ENCODE measurements around the gene KIF26B.

The KIF26B gene

DNA sequence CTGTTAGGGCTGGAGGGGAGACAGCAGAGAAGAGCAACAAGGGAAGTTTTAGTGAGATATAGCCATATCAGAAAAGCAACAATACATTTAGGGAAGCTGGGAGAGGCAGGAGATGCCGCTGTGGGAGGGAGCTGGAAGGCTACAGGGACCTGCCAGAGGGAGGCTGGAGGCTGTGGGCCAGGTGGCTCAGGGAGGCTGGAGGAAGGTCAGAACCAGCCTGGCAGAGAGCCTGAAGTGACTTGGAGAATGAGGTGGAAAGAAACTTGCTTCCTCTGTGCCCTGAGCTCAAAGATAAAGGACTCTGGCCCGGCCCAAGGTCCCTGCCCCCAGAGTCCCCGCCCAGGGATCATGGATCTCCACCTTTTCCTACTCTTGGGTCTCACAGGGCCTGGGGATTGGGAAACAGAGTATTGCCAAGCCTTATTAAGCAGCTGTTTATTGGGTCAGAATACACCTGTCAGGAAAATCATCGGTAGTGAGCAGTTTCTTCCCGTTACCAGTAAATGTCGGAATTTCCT, 85.9 kb downstream of the KIF26B start:
- TF ChIP-seq, protein P1, sequence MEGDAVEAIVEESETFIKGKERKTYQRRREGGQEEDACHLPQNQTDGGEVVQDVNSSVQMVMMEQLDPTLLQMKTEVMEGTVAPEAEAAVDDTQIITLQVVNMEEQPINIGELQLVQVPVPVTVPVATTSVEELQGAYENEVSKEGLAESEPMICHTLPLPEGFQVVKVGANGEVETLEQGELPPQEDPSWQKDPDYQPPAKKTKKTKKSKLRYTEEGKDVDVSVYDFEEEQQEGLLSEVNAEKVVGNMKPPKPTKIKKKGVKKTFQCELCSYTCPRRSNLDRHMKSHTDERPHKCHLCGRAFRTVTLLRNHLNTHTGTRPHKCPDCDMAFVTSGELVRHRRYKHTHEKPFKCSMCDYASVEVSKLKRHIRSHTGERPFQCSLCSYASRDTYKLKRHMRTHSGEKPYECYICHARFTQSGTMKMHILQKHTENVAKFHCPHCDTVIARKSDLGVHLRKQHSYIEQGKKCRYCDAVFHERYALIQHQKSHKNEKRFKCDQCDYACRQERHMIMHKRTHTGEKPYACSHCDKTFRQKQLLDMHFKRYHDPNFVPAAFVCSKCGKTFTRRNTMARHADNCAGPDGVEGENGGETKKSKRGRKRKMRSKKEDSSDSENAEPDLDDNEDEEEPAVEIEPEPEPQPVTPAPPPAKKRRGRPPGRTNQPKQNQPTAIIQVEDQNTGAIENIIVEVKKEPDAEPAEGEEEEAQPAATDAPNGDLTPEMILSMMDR (IDR thresholded peaks at IDR 0.05; ENCODE audit: control insufficient read depth, insufficient read depth, low read depth, low read length, missing control alignments) = no peak
- H3K4me3 ChIP-seq (ENCODE audit: control insufficient read depth, low read depth, low read length) = no peak overlapping the region

DNA sequence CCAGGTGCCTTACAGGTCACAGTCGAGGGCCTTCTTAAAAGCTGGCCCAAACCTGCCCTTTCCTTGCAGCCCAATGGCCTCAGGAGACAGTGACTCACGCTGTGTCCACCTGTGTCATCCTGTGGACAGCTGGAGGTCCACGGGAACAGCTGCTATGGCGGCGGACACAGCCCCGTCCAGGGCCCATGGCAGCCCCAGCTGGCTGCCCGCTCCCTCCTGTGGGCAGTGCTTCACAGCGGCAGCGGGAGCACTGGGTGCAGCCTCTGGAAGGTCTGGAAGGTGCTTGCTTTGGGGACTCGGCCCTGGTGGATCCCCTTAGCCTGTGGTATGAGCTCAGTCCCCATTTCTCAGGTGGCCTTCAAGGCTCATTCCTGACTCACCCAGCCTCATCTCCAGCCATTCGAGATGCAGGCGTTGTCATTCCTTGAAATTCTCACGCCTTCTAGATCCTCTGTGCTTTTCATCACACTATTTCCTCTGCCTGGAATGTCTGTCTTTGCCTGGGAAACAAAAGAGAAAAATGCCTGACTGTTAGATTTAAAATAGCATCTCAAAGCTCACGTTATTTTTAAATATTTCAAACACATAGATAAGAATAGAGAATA, 86.8 kb downstream of the KIF26B start:
- TF ChIP-seq, protein P1 (IDR thresholded peaks at IDR 0.05; ENCODE audit: control insufficient read depth, insufficient read depth, low read depth, low read length, missing control alignments) = no peak
- no peak overlapping the region for H3K4me3 ChIP-seq (ENCODE audit: control insufficient read depth, low read depth, low read length)
- no peak for DNase-seq (ENCODE audit: low read depth)

More for the DNA sequence above, 85.9 kb downstream of the KIF26B start:
- no peak for DNase-seq (ENCODE audit: low read depth)

DNA sequence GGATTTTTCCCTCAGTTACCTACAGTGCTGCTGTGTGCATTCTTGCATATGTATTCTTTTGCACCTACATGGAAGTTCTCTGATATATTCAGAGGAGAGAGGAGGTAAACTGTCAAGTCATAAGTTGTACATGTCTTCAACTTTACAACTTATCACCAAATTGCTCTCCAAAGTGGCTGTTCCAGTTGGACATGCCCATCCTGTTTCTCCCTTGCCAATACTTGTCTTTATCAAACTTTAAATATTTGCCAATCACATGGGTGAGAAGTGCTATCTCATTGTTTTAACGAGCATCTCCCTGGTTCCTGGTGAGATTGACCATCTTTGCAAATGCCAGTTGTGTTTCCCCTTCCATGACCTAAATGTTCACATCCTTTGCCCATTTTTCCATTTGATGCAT, 88.2 kb downstream of the KIF26B start:
- TF ChIP-seq, protein P1 (IDR thresholded peaks at IDR 0.05; ENCODE audit: control insufficient read depth, insufficient read depth, low read depth, low read length, missing control alignments) = no peak
- H3K4me3 ChIP-seq (ENCODE audit: control insufficient read depth, low read depth, low read length) = no peak overlapping the region
- no peak for DNase-seq (ENCODE audit: low read depth)

DNA sequence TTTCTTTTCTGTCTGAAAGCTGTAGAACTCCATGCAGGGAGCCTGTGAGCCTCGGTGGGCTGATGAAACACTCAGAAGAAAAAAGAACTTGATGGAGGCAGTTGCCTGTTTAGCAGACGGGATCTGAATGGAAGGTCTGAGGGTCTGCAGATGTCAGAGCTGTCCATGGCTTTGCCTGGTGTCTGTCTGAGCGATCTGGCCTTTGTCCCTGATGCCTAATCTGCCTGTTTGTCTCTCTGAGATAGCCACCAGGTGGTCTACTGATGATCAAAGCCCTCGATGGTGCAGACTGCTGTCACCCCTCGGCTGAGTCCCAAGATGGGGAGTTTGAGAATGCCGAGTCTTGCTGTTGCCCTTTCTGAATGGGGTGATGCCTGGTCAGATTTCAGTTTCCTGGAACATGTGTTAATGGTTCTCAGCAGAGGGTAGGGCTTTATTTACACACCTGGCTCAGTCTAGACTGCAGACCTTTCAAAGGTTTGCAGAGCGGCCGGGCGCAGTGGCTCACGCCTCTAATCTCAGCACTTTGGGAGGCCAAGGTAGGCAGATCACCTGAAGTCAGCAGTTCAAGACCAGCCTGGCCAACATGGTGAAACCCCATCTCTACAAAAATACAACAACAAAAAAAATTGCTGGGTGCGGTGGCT, 90.4 kb downstream of the KIF26B start:
- DNase-seq (ENCODE audit: low read depth) = no peak
- TF ChIP-seq, protein P1 (IDR thresholded peaks at IDR 0.05; ENCODE audit: control insufficient read depth, insufficient read depth, low read depth, low read length, missing control alignments) = no peak
- no peak overlapping the region for H3K4me3 ChIP-seq (ENCODE audit: control insufficient read depth, low read depth, low read length)

DNA sequence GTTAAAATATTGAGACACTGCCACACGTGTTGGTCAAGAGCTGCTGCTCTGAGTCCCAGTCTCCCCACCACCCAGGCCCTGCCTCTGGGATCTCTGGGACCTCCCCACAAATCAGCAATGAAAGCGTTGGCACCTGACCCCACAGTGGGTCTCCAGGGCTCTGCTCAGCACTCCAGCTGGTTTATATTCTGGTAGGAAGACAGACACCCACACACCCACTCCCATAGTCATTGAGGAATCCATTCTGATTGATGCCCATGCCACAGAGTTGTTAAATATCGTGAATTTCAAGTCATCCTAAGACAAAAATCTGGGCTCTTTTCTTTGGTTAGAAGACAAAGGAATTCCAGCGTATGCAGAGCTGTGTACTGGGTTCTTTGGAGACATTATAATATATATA, 91.6 kb downstream of the KIF26B start:
- DNase-seq (ENCODE audit: low read depth) = no peak
- TF ChIP-seq, protein P1 (IDR thresholded peaks at IDR 0.05; ENCODE audit: control insufficient read depth, insufficient read depth, low read depth, low read length, missing control alignments) = no peak
- no peak overlapping the region for H3K4me3 ChIP-seq (ENCODE audit: control insufficient read depth, low read depth, low read length)

DNA sequence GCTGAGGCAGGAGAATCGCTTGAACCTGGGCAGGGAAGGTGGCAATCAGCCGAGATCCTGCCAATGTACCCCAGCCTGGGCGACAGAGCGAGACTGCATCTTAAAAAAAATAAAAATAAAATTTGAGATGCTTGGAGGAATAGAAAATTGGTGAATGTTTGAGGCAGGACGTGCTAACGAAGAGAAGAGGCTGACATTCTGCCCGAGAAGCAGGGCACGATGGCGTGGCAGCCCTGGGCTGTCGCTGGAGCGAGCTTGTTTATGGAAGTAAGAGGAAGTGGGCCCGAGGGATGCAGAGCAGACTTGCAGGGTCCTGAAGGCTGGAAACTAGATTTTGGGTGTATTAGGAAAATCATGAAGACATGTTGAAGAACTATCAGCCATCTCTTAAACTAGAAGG, 92.6 kb downstream of the KIF26B start:
- H3K4me3 ChIP-seq (ENCODE audit: control insufficient read depth, low read depth, low read length) = no peak overlapping the region
- DNase-seq (ENCODE audit: low read depth) = no peak
- TF ChIP-seq, protein P1 (IDR thresholded peaks at IDR 0.05; ENCODE audit: control insufficient read depth, insufficient read depth, low read depth, low read length, missing control alignments) = no peak

All from AG09309 (cell line).